Sigmoid colon (tissue), 7 donors: ENCODE data around the gene DNAH5. TPM values are rescaled to one million over a fixed set of nuclear protein-coding genes. Genes with fewer than 3 reads are reported as not detected.

ENCODE experiments used
- DNase-seq: peaks from one replicate; pipeline ENCODE4 v3.0.0-alpha.2; 2019
- H3K27ac ChIP-seq, 4 donors: fragments of 200-600 bp; sonication (generic); one replicate each; pipeline ENCODE4 v1.5.1; 2016 to 2019; ENCODE audit warnings: mild to moderate bottlenecking in 1 of 4
- H3K27me3 ChIP-seq, 3 donors: fragments of 200-600 bp; sonication (generic); one replicate each; pipeline ENCODE4 v1.5.1; 2019; ENCODE audit warnings: mild to moderate bottlenecking in 1 of 3
- H3K36me3 ChIP-seq, 4 donors: fragments of 200-600 bp; sonication (generic); one replicate each; pipeline ENCODE4 v1.5.1; 2016 to 2019
- H3K4me1 ChIP-seq, 4 donors: fragments of 200-600 bp; sonication (generic); one replicate each; pipeline ENCODE4 v1.5.1; 2017 to 2019
- H3K4me3 ChIP-seq, 4 donors: fragments of 200-600 bp; sonication (generic); one replicate each; pipeline ENCODE4 v1.5.1; 2017 to 2019; ENCODE audit warnings: mild to moderate bottlenecking in 2 of 4, moderate library complexity in 1 of 4
- H3K9me3 ChIP-seq, 4 donors: fragments of 200-600 bp in 3 of 4; sonication (generic) in 3 of 4; one replicate each; pipeline versions ENCODE4 v1.5.1 to v1.6.1; 2013 to 2019
- EP300 ChIP-seq, 4 donors: sonication (generic); formaldehyde crosslinking; IDR thresholded peaks; one replicate each; pipeline ENCODE4 v1.6.1; 2017; ENCODE audit warnings: antibody characterized with exemption in 4 of 4
- POLR2A ChIP-seq, 2 donors: fragments of 450-650 bp; IDR thresholded peaks; one replicate each; pipeline ENCODE4 v1.6.1; 2016; ENCODE audit warnings: antibody characterized with exemption in 2 of 2, mild to moderate bottlenecking in 2 of 2, moderate library complexity in 2 of 2
- POLR2AphosphoS5 ChIP-seq, 4 donors: sonication (generic); formaldehyde crosslinking; IDR thresholded peaks; one replicate each; pipeline ENCODE4 v1.6.1; 2017; ENCODE audit warnings: antibody characterized with exemption in 4 of 4
- WGBS, 2 donors: extraction: QIAGEN DNeasy Blood & Tissue Kit; methylation state at CpG; one replicate each; pipeline ENCODE4 v1.1.7; 2013; 5-methylcytosine and 5-hydroxymethylcytosine counted together
- intact Hi-C: fragments of 100-400 bp; cut with DNase I; formaldehyde crosslinking; loops from one replicate; pipeline ENCODE4 v1.15.1; 2023
- polyA plus RNA-seq, 3 donors: library from polyadenylated mRNA; stranded (reverse); fragments of 200-250 nt; gene quantifications; one replicate each; pipeline ENCODE4 v1.2.3, GENCODE V29; 2013
- total RNA-seq, 4 donors: library from RNA; depleted of rRNA; stranded (reverse); fragments of >200 nt; gene quantifications; one replicate each; pipeline ENCODE4 v1.1.0, GENCODE V29; 2016
- TF ChIP-seq, protein P1 (sequence below), 4 experiments: fragments of 450-650 bp in 3 of 4; fragments of 200-600 bp in 1 of 4; IDR thresholded peaks; one replicate each; pipeline ENCODE4 v1.5.1; 2016 to 2019; ENCODE audit warnings: antibody characterized with exemption in 4 of 4, mild to moderate bottlenecking in 3 of 4, moderate library complexity in 2 of 4
- donor health status: healthy with polysubstance abuse.
- donor health status: Bipolar disorder and iron deficiency.
- donor health status: healthy.

The DNAH5 gene
- total and polyA plus RNA-seq, 7 donors: under 0.01 to 0.41 (median 0.16) TPM; not detected in 2

DNA sequence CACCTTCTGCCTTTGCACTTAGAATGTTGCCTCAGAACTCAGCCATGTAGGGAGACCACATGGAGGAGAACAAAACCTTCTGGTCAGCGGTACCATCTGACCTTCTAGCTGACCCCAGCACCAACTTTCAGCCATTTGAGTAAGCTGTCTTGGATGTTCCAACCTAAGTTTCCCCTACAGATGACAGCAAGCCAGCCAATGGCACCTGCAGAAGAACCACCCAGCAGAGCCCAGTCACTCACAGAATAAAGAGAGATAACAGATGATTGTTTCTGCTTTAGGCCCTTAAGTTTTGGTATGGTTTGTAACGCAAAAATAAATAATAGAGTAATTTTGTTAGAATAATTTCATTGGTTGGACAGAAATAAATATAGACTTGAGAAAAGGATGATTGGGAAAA lies 10.4 kb downstream of the DNAH5 start:
- no peak overlapping the region for H3K4me3 ChIP-seq
- peaks cover 0 to 4% (median 0%) of the 10 kb centered on the region in 4 donors for H3K9me3 ChIP-seq
- no peaks in the 10 kb centered on the region for H3K27me3 ChIP-seq
- 88 to 89% methylated on average over 2 of the region's 2 CpGs for WGBS, 2 donors
- no peaks in the 10 kb centered on the region for H3K36me3 ChIP-seq
- DNase-seq: no peak
- H3K4me1 ChIP-seq: no peaks in the 10 kb centered on the region
- TF ChIP-seq POLR2A (IDR thresholded peaks at IDR 0.05) (no peak), EP300 (IDR thresholded peaks at IDR 0.05) (no peak), POLR2AphosphoS5 (IDR thresholded peaks at IDR 0.05) (no peak)
- TF ChIP-seq, protein P1, sequence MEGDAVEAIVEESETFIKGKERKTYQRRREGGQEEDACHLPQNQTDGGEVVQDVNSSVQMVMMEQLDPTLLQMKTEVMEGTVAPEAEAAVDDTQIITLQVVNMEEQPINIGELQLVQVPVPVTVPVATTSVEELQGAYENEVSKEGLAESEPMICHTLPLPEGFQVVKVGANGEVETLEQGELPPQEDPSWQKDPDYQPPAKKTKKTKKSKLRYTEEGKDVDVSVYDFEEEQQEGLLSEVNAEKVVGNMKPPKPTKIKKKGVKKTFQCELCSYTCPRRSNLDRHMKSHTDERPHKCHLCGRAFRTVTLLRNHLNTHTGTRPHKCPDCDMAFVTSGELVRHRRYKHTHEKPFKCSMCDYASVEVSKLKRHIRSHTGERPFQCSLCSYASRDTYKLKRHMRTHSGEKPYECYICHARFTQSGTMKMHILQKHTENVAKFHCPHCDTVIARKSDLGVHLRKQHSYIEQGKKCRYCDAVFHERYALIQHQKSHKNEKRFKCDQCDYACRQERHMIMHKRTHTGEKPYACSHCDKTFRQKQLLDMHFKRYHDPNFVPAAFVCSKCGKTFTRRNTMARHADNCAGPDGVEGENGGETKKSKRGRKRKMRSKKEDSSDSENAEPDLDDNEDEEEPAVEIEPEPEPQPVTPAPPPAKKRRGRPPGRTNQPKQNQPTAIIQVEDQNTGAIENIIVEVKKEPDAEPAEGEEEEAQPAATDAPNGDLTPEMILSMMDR (IDR thresholded peaks at IDR 0.05): no peak
- intact Hi-C loops: no loop called here
- no peak overlapping the region for H3K27ac ChIP-seq

DNA sequence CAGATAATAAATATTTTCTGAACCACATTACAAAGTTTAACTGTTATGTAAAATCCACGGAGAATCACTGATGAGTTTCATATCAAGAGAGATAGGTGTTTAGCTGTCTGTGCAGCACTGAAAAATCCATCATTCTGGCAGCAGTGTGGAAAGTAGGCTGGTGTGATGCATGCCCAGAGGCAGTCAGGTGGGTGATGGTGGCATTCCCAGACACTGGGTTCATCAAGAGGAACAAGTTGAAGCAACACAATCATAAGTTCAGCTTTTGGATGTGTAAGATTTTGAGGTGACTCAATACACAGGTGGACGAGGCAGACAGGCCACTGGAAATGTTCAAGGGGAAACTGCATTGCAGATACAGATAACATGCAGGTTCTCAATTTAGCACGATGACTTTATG lies 11.9 kb downstream of the DNAH5 start:
- WGBS, 2 donors: 88 to 91% methylated on average over 3 of the region's 3 CpGs
- intact Hi-C loops: no loop called here
- no peak overlapping the region for H3K4me3 ChIP-seq
- TF ChIP-seq POLR2AphosphoS5 (IDR thresholded peaks at IDR 0.05): no peak
- DNase-seq: no peak
- H3K27me3 ChIP-seq: no peaks in the 10 kb centered on the region
- peaks cover 0 to 4% (median 0%) of the 10 kb centered on the region in 4 donors for H3K9me3 ChIP-seq
- no peaks in the 10 kb centered on the region for H3K36me3 ChIP-seq
- H3K4me1 ChIP-seq: no peaks in the 10 kb centered on the region
- no peak overlapping the region for H3K27ac ChIP-seq

DNA sequence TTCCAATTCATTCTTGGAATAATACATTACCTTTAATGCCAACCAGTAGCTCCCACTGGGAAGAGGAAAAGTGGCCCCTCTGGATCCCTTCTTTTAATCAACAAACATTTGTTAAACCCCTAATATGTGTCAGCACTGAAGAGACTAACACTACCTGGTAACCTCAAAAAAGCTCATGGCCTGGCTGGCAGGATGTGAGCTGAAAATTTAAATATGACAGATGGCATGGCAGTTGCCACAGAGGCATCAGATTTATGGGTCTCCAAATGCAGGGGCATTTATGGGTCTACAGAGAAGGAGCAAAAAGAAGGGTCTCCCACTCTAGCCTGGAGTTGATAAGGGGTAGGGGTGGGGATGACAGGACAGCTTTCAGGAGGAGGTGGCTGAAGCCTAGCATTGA lies 12.5 kb downstream of the DNAH5 start:
- TF ChIP-seq POLR2AphosphoS5 (IDR thresholded peaks at IDR 0.05) (no peak), EP300 (IDR thresholded peaks at IDR 0.05) (no peak), POLR2A (IDR thresholded peaks at IDR 0.05) (no peak)
- TF ChIP-seq, protein P1 (IDR thresholded peaks at IDR 0.05): no peak
- DNase-seq: no peak
- no peak overlapping the region for H3K27ac ChIP-seq
- peaks cover 0 to 4% (median 0%) of the 10 kb centered on the region in 4 donors for H3K9me3 ChIP-seq
- no peaks in the 10 kb centered on the region for H3K4me1 ChIP-seq
- intact Hi-C loops: no loop called here
- H3K36me3 ChIP-seq: no peaks in the 10 kb centered on the region
- H3K4me3 ChIP-seq: no peak overlapping the region
- H3K27me3 ChIP-seq: no peaks in the 10 kb centered on the region

DNA sequence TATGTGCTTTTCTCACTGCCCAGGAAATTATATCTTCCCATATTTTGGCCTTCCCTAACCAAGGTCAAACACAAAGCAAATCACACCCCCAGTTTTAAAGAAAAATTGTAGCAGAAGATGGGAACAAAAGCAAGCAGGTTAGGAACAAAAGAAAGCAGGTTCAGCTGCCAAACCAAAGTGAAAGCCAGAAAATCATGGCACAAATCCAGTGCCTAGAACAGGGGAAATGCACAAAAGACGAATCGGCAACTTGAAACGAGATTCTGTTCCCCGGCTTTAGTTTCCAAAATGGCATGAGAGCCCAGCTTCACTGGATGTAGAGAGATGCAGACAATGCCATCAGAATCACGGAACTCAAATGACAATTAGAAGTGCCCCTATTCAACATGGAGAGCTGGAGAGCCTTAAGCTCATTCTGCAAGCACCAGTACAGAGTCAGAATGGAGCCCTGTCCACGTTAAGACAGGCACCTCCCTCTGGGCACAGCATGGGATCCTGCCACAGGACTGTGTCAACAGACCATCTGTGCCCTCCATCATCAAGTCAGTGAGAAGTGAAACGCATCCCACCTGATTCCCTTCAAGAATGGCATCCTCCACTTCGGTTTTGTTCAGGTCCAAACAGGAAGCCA lies 13.8 kb downstream of the DNAH5 start:
- Histone ChIP-seq H3K4me1 (no peaks in the 10 kb centered on the region), H3K27ac (no peak overlapping the region), H3K27me3 (no peaks in the 10 kb centered on the region), H3K9me3 (peaks cover 0 to 4% (median 0%) of the 10 kb centered on the region in 4 donors), H3K36me3 (no peaks in the 10 kb centered on the region), H3K4me3 (no peak overlapping the region)
- DNase-seq: no peak
- no peak for TF ChIP-seq EP300 (IDR thresholded peaks at IDR 0.05)
- TF ChIP-seq, protein P1 (IDR thresholded peaks at IDR 0.05): no peak
- no peak for TF ChIP-seq POLR2A (IDR thresholded peaks at IDR 0.05)
- intact Hi-C loops: no loop called here
- WGBS, 2 donors: 72% methylated on average over 8 of the region's 8 CpGs

DNA sequence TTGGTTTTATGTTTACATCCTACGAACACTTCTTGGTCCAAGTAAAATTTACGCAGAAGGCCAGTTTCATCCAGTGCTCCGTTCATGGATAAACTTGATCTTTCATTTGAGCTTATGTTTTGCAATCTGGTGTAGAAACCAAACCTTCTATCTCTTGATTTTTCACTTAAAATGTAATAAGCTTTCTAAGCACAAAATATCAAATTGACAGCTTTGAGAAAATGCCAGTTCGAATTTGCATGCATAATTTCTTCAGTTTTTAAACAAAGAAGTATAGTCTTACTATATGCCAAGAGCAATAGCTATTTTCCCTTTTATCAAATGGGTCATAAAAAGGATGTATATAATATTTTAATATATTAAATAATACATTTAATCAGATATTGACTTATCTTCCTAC lies 17.8 kb downstream of the DNAH5 start:
- TF ChIP-seq POLR2AphosphoS5 (IDR thresholded peaks at IDR 0.05) (no peak), POLR2A (IDR thresholded peaks at IDR 0.05) (no peak), EP300 (IDR thresholded peaks at IDR 0.05) (no peak)
- TF ChIP-seq, protein P1 (IDR thresholded peaks at IDR 0.05): no peak
- no peak overlapping the region for H3K4me3 ChIP-seq
- no peaks in the 10 kb centered on the region for H3K4me1 ChIP-seq
- intact Hi-C loops: no loop called here
- 73 to 80% methylated on average over 4 of the region's 4 CpGs for WGBS, 2 donors
- H3K27me3 ChIP-seq: no peaks in the 10 kb centered on the region
- no peak for DNase-seq
- H3K9me3 ChIP-seq: no peaks in the 10 kb centered on the region
- no peaks in the 10 kb centered on the region for H3K36me3 ChIP-seq
- H3K27ac ChIP-seq: no peak overlapping the region
